Breast epithelium (tissue), 4 donors: ENCODE data around the gene RAB41. TPM values are rescaled to one million over a fixed set of nuclear protein-coding genes. Genes with fewer than 3 reads are reported as not detected.
"Not testable (repeated sequence)": the region's sequence is repeated elsewhere in the genome, so short reads cannot be mapped to it uniquely, and the experiment has no call there.

ENCODE experiments used
- DNase-seq, 2 donors: peaks; one replicate each; pipeline ENCODE4 v3.0.0-alpha.2; 2019; ENCODE audit warnings: low spot score in 2 of 2
- H3K27ac ChIP-seq, 2 donors: fragments of 200-600 bp; sonication (generic) in 1 of 2; one replicate each; pipeline ENCODE4 v1.5.1; 2016 to 2019; ENCODE audit warnings: mild to moderate bottlenecking in 1 of 2
- H3K27me3 ChIP-seq, 2 donors: fragments of 200-600 bp; sonication (generic) in 1 of 2; one replicate each; pipeline versions ENCODE4 v1.5.1 to v1.6.0; 2017 to 2019; ENCODE audit warnings: control low read depth in 1 of 2, mild to moderate bottlenecking in 1 of 2
- H3K36me3 ChIP-seq: fragments of 200-600 bp; one replicate; pipeline ENCODE4 v1.5.1; 2019
- H3K4me1 ChIP-seq, 2 donors: fragments of 200-600 bp; sonication (generic); one replicate each; pipeline ENCODE4 v1.5.1; 2016 to 2019; ENCODE audit warnings: control low read depth in 1 of 2
- H3K4me3 ChIP-seq, 3 donors: fragments of 200-600 bp; sonication (generic); 1 replicate in 2 of 3; 2 replicates in 1 of 3; pipeline ENCODE4 v1.5.1; 2016 to 2019; ENCODE audit warnings: mild to moderate bottlenecking in 3 of 3, moderate library complexity in 2 of 3
- H3K9me3 ChIP-seq, 2 donors: fragments of 200-600 bp; sonication (generic) in 1 of 2; one replicate each; pipeline ENCODE4 v1.5.1; 2016 to 2019; ENCODE audit warnings: control low read depth in 1 of 2
- POLR2A ChIP-seq: fragments of 450-650 bp; IDR thresholded peaks from one replicate; pipeline ENCODE4 v1.6.1; 2016; ENCODE audit warnings: antibody characterized with exemption, mild to moderate bottlenecking, moderate library complexity
- POLR2AphosphoS5 ChIP-seq, 3 donors: sonication (generic); formaldehyde crosslinking; IDR thresholded peaks; one replicate each; pipeline ENCODE4 v1.6.1; 2017; ENCODE audit warnings: antibody characterized with exemption in 3 of 3
- intact Hi-C: fragments of 100-400 bp; cut with DNase I; formaldehyde crosslinking; loops from one replicate; pipeline ENCODE4 v1.15.1; 2023; ENCODE audit warnings: low total_unique reads
- total RNA-seq, 3 donors: library from RNA; depleted of rRNA; stranded (reverse); fragments of >200 nt; gene quantifications; one replicate each; pipeline ENCODE4 v1.1.0, GENCODE V29; 2016
- TF ChIP-seq, protein P1 (sequence below), 3 donors: fragments of 450-650 bp; IDR thresholded peaks; one replicate each; pipeline ENCODE4 v1.5.1; 2016 to 2017; ENCODE audit warnings: antibody characterized with exemption in 3 of 3, mild to moderate bottlenecking in 3 of 3, moderate library complexity in 3 of 3

Gene RAB41
- total RNA-seq, 3 donors from 2014 or later: not detected

DNA sequence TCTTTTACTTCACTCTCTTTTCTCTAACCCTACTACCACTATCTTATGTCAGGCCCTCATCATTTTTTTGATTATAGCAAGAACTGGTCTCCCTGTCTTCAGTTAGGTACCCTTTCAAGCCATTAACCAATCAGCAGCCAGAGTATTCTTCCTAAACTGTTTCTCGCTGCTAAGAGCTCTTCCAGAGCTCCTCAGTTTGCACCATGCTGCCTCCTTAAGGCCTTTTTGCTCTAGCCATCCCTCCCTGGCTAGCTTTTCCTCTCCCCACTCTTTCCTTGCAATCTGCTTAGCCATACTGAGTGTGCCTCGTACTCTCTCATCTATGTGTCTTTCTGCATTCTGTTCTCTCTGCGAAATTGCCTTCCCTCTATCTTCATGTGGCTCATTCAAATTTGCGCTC, 40.8 kb downstream of the RAB41 start:
- Histone ChIP-seq H3K4me1 (no peaks in the 10 kb centered on the region), H3K4me3 (no peak overlapping the region), H3K36me3 (no peaks in the 10 kb centered on the region), H3K27me3 (peaks cover 0 to 37% of the 10 kb centered on the region in 2 donors), H3K27ac (no peak overlapping the region), H3K9me3 (no peaks in the 10 kb centered on the region)
- DNase-seq: no peak
- intact Hi-C loops: no loop called here
- TF ChIP-seq POLR2AphosphoS5 (IDR thresholded peaks at IDR 0.05) (no peak), POLR2A (no peak)
- TF ChIP-seq, protein P1, sequence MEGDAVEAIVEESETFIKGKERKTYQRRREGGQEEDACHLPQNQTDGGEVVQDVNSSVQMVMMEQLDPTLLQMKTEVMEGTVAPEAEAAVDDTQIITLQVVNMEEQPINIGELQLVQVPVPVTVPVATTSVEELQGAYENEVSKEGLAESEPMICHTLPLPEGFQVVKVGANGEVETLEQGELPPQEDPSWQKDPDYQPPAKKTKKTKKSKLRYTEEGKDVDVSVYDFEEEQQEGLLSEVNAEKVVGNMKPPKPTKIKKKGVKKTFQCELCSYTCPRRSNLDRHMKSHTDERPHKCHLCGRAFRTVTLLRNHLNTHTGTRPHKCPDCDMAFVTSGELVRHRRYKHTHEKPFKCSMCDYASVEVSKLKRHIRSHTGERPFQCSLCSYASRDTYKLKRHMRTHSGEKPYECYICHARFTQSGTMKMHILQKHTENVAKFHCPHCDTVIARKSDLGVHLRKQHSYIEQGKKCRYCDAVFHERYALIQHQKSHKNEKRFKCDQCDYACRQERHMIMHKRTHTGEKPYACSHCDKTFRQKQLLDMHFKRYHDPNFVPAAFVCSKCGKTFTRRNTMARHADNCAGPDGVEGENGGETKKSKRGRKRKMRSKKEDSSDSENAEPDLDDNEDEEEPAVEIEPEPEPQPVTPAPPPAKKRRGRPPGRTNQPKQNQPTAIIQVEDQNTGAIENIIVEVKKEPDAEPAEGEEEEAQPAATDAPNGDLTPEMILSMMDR (IDR thresholded peaks at IDR 0.05): no peak

DNA sequence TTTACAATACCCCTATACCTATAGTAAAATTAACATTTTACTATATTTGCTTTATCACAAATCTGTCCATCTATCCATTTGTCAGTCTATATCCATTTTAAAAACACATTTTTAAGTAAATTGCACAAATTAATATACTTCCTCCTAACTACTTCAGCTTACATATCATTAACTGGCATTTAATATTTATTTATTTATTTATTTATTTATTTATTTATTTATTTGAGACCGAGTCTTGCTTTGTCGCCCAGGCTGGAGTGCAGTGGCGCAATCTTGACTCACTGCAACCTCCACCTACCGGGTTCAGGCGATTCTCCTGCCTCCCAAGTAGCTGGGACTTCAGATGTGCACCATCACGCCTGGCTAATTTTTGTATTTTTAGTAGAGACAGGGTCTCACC, 41.7 kb downstream of the RAB41 start:
- H3K4me1 ChIP-seq, DNase-seq, H3K4me3 ChIP-seq, intact Hi-C loops, H3K36me3 ChIP-seq, H3K9me3 ChIP-seq, H3K27ac ChIP-seq: not testable (repeated sequence)
- peaks cover 0 to 34% of the 10 kb centered on the region in 2 donors for H3K27me3 ChIP-seq

- Histone ChIP-seq H3K27ac (no peak overlapping the region), H3K4me3 (no peak overlapping the region), H3K9me3 (no peaks in the 10 kb centered on the region), H3K36me3 (no peaks in the 10 kb centered on the region), H3K4me1 (no peaks in the 10 kb centered on the region), H3K27me3 (peaks cover 0 to 34% of the 10 kb centered on the region in 2 donors)
- TF ChIP-seq POLR2AphosphoS5 (IDR thresholded peaks at IDR 0.05) (no peak), POLR2A (no peak)
- TF ChIP-seq, protein P1 (IDR thresholded peaks at IDR 0.05): no peak
- no peak for DNase-seq
- intact Hi-C loops: no loop called here
Measured at GRCh38 chrX:70324326-70324725, 42.4 kb downstream of the RAB41 start.

GRCh38 chrX:70331161-70331560, 49.2 kb downstream of the RAB41 start:
- intact Hi-C loops: no loop called here
- Histone ChIP-seq H3K4me1 (no peaks in the 10 kb centered on the region), H3K36me3 (no peaks in the 10 kb centered on the region), H3K27ac (no peak overlapping the region), H3K9me3 (no peaks in the 10 kb centered on the region), H3K4me3 (no peak overlapping the region), H3K27me3 (peaks cover 0 to 44% of the 10 kb centered on the region in 2 donors)
- TF ChIP-seq, protein P1 (IDR thresholded peaks at IDR 0.05): no peak
- TF ChIP-seq POLR2AphosphoS5 (IDR thresholded peaks at IDR 0.05) (no peak), POLR2A (no peak)
- no peak for DNase-seq

DNA sequence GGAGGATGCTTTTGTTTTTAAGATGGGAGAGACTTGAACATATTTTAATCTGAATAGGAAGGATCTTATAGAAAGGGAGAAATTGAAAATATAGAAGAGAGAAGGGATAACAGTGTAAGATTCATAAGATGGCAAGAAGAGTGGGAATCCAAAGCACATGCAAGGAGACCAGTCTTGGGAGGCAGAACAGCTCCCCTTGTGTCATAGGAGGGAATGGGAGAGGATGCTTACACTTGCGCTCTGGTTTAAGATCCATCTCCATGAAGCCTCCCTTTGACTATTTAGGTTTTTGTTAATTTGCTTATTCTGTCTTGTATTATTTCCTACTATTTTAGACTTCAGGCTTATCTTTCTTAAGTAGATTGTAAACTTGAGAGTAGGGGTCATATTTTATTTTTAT, 50.6 kb downstream of the RAB41 start:
- intact Hi-C loops: no loop called here
- Histone ChIP-seq H3K36me3 (no peaks in the 10 kb centered on the region), H3K9me3 (no peaks in the 10 kb centered on the region), H3K27ac (no peak overlapping the region), H3K27me3 (peaks cover 0 to 44% of the 10 kb centered on the region in 2 donors), H3K4me1 (no peaks in the 10 kb centered on the region), H3K4me3 (no peak overlapping the region)
- DNase-seq: no peak
- no peak for TF ChIP-seq POLR2A

Other genes starting within 250 kb of the RAB41 start
- not detected for gene AWAT2, start 232.2 kb upstream of the RAB41 start, total RNA-seq
- gene OTUD6A, start 219.7 kb upstream of the RAB41 start, total RNA-seq: not detected
- 10 to 100 TPM; 71.8 to 87.2 (median 86.9) TPM for gene IGBP1, start 148.7 kb upstream of the RAB41 start, total RNA-seq
- not detected for gene DGAT2L6, start 104.7 kb upstream of the RAB41 start, total RNA-seq
- gene AWAT1, start 47.5 kb upstream of the RAB41 start, total RNA-seq: not detected
- gene P2RY4, start 22.0 kb upstream of the RAB41 start, total RNA-seq: 1 to 10 TPM in 1 of 3 donors, under 1 TPM in 2; 0.33 to 1.3 (median 0.64) TPM
- not detected for gene ARR3, start 13.8 kb upstream of the RAB41 start, total RNA-seq
- gene PDZD11, start 7.8 kb downstream of the RAB41 start, total RNA-seq: 10 to 100 TPM; 27.2 to 33.0 (median 32.1) TPM
- under 1 TPM; 0.15 to 0.80 (median 0.33) TPM for gene KIF4A, start 7.9 kb downstream of the RAB41 start, total RNA-seq
- under 1 TPM in 1 of 3 donors, not detected in 2; 0.15 TPM for gene GDPD2, start 141.1 kb downstream of the RAB41 start, total RNA-seq
- gene DLG3, start 162.7 kb downstream of the RAB41 start, total RNA-seq: 10 to 100 TPM in 2 of 3 donors, 1 to 10 TPM in 1; 3.7 to 30.3 (median 21.0) TPM